SK-N-SH treated with all-trans-retinoic acid at 6 μM for 48 hours (cell line): ENCODE data around the gene CCDC87.

Experiments
- ARNTL ChIP-seq: fragments of 450-650 bp; formaldehyde crosslinking; IDR thresholded peaks from 2 replicates; pipeline ENCODE4 v1.5.0; 2020; ENCODE audit warnings: low read depth, mild to moderate bottlenecking, moderate library complexity, borderline replicate concordance
- CREB5 ChIP-seq: fragments of 250-450 bp; sonication (Bioruptor Pico); IDR thresholded peaks from 2 replicates; pipeline ENCODE4 v1.5.1; 2020; ENCODE audit warnings: low read depth, mild to moderate bottlenecking, moderate library complexity
- CSDC2 ChIP-seq: fragments of 250-450 bp; sonication (Bioruptor Pico); IDR thresholded peaks from 2 replicates; pipeline ENCODE4 v1.5.0; 2020; ENCODE audit warnings: mild to moderate bottlenecking, moderate library complexity
- ESRRG ChIP-seq: fragments of 250-450 bp; sonication (Bioruptor Pico); IDR thresholded peaks from 2 replicates; pipeline ENCODE4 v1.6.1; 2021; ENCODE audit warnings: mild to moderate bottlenecking
- GLIS3 ChIP-seq: fragments of 250-450 bp; sonication (Bioruptor Pico); IDR thresholded peaks from 2 replicates; pipeline ENCODE4 v1.5.0; 2020; ENCODE audit warnings: mild to moderate bottlenecking, moderate library complexity
- ISL1 ChIP-seq: fragments of 250-450 bp; sonication (Bioruptor Pico); IDR thresholded peaks from 2 replicates; pipeline ENCODE4 v2.1.2; 2022; ENCODE audit warnings: mild to moderate bottlenecking, moderate library complexity
- OSR1 ChIP-seq: fragments of 250-450 bp; sonication (Bioruptor Pico); IDR thresholded peaks from 2 replicates; pipeline ENCODE4 v1.8.0; 2022; ENCODE audit warnings: moderate library complexity, mild to moderate bottlenecking, inconsistent platforms
- TCF4 ChIP-seq: fragments of 250-450 bp; sonication (Bioruptor Pico); IDR thresholded peaks from 2 replicates; pipeline ENCODE4 v1.8.0; 2021; ENCODE audit warnings: mild to moderate bottlenecking, moderate library complexity, borderline replicate concordance
- TOX ChIP-seq: fragments of 250-450 bp; sonication (Bioruptor Pico); IDR thresholded peaks from 2 replicates; pipeline ENCODE4 v1.8.0; 2021; ENCODE audit warnings: mild to moderate bottlenecking, moderate library complexity, borderline replicate concordance
- TSHZ2 ChIP-seq: fragments of 250-450 bp; sonication (Bioruptor Pico); IDR thresholded peaks from 2 replicates; pipeline ENCODE4 v1.5.0; 2020; ENCODE audit warnings: mild to moderate bottlenecking, moderate library complexity
- ZC3H10 ChIP-seq: fragments of 250-450 bp; sonication (Bioruptor Pico); IDR thresholded peaks from 2 replicates; pipeline ENCODE4 v1.5.1; 2021; ENCODE audit warnings: mild to moderate bottlenecking, moderate library complexity
- ZFP3 ChIP-seq: fragments of 250-450 bp; sonication (Bioruptor Pico); IDR thresholded peaks from 2 replicates; pipeline ENCODE4 v1.5.0; 2020; ENCODE audit warnings: mild to moderate bottlenecking, moderate library complexity
- ZFP30 ChIP-seq: fragments of 450-650 bp; formaldehyde crosslinking; IDR thresholded peaks from 2 replicates; pipeline ENCODE4 v1.5.0; 2022; ENCODE audit warnings: mild to moderate bottlenecking, moderate library complexity
- ZNF70 ChIP-seq: fragments of 450-650 bp; formaldehyde crosslinking; IDR thresholded peaks from 2 replicates; pipeline ENCODE4 v1.5.0; 2020; ENCODE audit warnings: mild to moderate bottlenecking, moderate library complexity

- TF ChIP-seq TCF4 (no peak), ZFP30 (CRISPR knock-in tag) (no peak), ZFP3 (CRISPR knock-in tag) (no peak), ZNF70 (CRISPR knock-in tag) (no peak), ESRRG (no peak), TSHZ2 (CRISPR knock-in tag) (no peak), TOX (CRISPR knock-in tag) (no peak), GLIS3 (CRISPR knock-in tag) (no peak), ISL1 (CRISPR knock-in tag) (no peak), ZC3H10 (no peak), CSDC2 (CRISPR knock-in tag) (no peak), ARNTL (no peak), OSR1 (CRISPR knock-in tag) (no peak), CREB5 (no peak)
Observed at GRCh38 chr11:66556086-66556485, 36.8 kb downstream of the CCDC87 start.
